Muscle of back (tissue), 11 donors: ENCODE measurements around the gene BRD3OS. TPM values are rescaled to one million over a fixed set of nuclear protein-coding genes. Genes with fewer than 3 reads are reported as not detected.
A peak's percentile ranks its signal among the peaks of the same experiment; 100 is the strongest.

Experiments used
- DNase-seq, 3 donors: peaks; one replicate each; pipeline versions ENCODE4 v3.0.0 to v3.0.0-alpha.2; 2013
- polyA plus RNA-seq, 10 donors: library from polyadenylated mRNA; unstranded; fragments of 120-200 nt; gene quantifications; one replicate each; pipeline ENCODE4 v1.2.1, GENCODE V29; 2013; ENCODE audit not compliant: insufficient read length in 10 of 10

Gene BRD3OS
- polyA plus RNA-seq, 10 donors, result 6.8 to 11.9 (median 9.3) TPM

DNA sequence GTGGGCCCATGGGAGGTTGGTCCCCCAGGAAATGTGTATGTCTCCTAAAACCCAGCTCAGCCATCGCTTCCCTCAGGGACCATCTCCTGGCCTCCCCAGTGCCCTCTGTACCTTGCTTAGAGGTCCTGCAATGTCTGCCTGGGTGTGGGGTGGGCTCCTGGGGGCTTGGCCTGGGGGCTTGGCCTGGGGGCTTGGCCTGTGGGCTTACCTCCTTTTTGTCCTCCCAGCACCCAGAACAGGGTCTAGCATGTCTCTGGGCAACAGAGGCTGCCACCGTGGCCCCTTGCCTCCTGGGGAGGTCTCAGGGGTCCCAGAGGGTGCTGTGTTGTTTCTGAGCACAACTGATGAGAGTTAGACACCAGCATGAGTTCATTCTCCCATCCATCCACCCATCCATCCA, 22.5 kb upstream of the BRD3OS start:
- DNase-seq, result no peak

DNA sequence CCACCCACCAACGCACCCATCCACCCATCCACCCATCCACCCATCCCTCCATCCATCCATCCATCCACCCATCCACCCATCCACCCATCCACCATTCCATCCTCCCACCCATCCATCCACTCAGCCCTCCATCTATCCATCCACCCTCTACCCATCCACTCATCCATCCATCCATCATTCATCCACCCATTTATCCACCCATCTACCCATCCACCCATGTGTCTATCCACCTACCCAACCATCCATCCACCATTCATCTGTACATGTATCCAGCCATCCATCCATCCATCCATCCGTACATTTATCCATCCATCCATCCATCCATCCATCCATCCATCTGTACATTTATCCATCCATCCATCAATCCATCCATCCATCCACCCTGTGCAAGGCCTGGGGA, 22.0 kb upstream of the BRD3OS start:
- no peak for DNase-seq

DNA sequence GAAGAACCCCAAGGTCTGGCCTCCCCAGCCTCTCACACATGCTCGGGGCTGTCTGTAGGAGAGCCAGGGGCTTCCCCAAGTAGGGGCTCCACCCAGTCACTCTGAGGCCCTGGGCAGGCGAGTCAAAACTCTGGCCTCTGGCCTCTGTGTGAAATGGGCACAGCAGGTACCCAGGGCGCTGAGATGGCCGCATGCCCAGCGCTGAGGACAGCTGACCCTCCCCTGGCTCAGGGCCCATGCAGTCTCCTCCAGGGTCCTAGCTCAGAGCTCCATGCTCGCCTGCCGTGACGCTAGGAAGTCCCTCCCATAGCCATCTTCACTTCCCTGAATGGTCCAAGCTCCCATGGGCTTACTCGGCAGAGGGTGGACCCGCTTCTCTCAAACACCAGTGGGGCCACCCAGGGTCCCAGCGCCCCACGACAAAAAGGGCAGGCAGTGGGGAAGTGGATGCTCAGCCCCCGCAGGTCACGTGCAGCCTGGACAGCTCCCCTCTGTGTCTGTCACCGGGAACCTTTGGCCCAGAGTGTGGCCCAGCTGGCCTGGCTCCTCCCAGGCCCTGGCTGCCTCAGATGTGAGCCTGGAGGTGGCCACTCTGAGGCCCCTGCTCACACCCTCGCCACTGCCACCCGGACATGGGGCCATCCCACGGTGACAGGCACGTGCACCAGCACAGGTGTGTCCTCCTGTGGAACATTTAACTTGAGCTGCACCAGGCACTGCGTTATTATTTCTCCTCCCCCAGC, 21.0 kb upstream of the BRD3OS start:
- DNase-seq, result no peak

DNA sequence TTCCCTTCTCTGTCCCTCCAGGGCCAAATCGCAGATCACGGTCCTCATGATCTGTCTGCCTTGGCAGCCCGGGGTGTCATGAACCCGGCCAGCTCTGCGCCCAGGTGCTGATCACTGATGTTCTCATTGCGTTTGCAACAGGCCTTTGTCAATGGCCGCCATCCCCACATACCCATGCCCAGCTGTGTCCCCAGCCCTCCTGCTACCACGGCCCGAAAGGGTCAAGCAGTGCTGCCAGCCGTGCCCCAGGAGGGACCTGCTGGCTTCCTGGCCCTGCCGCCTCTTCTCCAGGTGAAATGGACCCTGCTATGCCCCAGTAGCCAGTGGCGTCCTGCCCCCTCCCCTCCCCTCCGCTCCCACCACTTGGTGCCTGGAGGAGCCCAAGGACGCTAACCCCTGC, 20.4 kb upstream of the BRD3OS start:
- DNase-seq, result no peak

DNA sequence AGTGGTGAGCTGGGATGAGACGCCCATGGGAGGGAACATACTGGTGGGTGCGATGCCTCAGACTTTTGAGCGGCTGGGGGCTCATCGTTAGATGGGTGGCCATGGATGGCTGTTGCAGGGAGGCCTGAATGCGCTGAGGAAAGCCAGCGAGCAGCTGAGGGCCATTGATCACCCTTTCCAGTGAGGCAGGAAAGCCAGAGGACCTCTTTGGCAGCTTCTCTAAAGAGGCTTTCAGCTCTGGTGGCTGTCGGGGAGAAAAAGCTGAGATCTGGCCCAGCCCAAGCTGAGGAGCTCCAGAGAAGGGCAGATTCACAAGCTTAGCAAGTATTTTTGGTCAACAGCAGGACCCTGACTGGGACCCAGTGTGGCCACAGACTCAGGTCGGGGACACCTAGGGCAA, 19.9 kb upstream of the BRD3OS start:
- no peak for DNase-seq

DNA sequence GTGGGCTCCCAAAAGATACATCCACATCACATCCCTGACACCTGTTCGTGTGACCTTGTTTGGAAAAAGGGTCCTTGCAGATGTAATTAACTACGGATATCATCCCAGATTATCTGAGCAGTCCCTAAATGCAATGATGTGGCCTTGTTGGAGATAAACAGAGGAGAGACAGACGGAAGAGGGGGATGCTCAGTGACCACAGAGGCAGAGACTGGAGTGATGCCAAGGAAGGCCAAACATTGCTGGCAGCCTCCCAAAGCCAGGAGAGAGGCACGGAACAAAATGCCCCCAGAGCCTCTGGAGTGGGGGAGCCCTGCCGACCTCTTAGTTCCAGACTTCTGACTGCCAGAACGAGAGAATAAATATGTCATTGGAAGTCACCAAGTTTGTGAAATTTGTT, 18.1 kb upstream of the BRD3OS start:
- no peak for DNase-seq

DNA sequence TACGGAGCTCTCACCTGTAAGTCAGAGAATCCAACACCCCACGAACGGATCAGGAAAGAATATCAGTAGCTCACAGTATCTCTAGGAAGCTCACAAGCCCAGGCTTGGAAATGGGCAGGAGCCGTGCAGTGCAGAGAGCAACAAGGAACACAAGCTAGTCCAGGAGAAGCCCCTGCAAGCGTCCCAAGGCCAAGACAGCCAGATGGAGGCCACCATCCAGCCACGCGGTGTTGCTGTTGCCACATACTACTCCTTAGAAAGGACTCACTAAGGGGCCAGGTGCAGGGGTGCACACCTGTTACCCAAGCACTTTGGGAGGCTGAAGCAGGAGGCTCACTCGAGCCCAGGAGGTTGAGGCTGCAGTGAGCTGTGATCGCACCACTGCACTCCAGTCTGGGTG, 17.7 kb upstream of the BRD3OS start:
- DNase-seq, result no peak

DNA sequence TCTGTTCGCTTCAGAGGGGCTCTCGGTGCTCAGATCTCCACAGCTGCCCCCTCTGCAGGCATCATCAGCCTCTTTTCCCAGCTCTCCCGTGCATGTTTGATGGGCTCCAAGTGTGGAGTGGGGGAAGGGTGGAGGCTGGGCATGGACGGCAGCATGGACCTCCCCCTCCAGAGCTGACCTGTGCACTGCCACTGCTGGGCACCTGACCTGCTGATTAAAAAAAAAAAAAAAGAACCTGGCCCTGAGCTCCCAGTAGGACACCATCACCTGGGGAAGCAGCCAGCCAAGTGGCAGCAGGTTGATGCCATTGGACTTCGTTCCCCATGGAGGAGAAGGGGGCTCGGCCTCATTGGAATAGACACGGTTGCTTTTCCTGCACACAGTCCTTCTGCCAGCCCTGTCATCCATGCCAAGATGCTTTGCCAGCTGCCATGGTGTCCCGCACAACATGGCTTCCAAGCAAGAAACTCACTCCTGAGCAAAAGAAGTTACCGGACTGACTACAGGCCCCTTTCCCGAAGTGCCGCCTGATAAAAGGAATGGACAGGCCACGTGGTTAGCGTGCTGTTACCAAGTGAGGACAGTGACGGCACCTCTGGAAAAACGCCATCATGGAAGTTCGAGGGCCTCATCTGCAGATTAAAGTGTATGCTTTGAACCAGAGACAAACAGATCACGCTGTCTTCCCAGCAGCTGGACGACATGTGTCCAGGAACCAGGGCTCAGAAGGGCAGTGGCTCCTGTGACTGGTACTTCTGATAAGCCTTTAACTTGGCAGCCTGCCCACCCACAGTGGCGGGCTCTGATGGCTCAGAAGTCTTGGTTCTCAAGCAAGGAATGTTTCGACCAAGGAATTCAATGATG, 14.7 kb upstream of the BRD3OS start:
- DNase-seq, result peak in 1 of 3 donors; percentile 30

DNA sequence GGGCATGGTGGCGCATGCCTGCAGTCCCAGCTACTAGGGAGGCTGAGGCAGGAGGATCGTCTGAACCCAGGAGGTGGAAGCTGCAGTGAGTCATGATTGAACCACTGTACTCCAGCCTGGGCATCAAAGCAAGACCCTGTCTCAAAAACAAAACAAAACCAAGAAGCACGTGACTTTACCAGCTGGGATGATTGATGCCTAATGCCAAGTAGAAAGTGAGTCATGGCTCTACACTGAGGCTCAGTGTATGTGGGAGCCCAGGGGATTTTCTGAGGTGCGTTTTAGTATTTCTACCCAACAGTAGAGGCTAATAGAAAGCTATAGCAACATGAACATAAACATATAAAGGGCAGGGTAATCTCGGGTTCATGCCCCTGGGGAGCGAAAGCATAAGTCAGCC, 13.9 kb upstream of the BRD3OS start:
- DNase-seq, result no peak

DNA sequence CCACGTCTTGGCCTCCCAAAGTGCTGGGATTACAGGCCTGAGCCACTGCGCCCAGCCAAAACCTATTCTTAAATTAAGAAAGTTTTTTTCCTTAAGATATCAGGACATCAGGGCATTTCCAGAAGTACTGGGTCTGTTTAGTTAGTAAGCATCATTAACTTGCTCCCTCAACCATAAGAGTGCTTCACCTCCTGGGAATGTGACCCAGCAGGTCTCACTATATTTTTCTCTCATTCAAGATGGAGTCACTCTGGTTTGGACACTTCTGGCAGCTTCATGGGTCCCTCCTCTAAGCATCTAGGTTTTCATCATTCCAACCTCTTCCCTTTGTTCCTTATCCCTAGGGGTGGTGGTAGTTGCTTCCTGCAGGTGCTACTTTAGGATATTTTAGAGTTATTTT, 10.3 kb upstream of the BRD3OS start:
- DNase-seq, result no peak

DNA sequence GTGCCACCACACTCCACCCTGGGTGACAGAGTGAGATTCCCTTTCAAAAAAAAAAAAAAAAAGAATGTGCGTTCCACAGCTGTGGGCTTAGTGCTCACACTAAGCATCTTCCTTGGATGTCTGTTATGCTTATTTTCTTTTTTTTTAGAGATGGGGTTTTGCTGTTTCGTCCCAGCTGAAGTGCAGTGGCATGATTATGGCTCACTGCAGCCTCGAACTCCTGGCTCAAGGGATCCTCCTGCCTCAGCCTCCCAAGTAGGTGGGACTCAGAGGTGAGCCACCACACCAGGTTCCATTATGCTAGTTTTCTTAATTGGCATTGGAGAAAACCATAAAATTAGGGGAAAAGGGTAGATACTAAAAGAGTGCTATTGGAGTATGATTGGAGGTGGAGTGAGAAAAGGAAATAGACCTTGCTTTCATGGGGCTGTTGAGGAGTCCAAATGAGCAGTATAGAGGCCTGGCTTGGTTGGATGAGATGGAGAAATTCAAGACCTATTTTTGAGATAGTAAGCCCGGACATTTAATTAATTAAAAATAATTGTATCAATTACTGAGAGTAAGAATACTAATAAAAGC, 978 bp upstream of the BRD3OS start:
- DNase-seq, result no peak

DNA sequence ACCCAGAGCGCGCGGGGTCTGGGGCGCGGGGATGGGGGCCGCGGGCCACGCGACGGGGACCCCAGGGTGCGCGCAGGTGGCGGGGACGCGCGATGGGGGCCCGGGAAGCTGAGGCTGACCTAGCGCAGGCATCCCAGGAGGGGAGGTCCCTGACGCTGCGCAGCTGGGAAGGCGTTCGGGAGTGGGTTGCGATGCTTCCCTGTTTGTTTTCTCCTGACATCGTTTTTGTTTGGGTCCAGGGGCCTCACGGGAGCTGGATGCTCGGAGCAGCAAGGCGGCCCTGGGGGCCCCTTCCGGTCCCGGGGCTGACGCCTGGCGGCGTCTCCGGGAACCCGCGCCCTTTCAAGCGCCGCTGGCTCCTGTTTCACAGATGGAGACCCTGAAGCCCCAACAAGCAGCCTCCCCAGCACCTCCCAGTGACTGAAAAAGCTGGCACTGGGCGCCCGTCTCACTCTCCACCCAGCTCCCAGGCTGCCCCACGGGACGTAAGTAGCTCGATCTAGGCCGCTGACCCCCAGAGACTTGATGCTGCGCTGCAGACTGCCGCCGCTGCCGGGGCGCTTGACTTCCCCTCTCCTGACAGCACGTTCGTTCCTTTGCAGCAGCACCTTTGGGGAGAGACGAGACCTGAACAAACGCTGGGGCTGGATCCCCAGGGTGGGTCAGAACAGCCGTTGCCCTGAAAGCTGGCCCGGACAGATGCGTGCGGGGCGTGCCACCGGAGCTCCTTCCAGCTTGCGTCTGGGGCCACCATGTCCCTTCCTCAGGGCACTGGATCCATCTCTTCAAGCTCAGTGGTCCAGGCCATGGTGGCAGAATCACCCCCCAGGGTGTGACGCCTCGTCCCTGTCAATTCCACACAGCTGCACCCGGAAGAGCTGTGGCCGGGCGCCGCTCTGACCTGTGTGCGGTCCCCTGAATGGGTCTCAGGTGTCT, 593 bp downstream of the BRD3OS start:
- peak in 2 of 3 donors; percentile 34 to 67 for DNase-seq

DNA sequence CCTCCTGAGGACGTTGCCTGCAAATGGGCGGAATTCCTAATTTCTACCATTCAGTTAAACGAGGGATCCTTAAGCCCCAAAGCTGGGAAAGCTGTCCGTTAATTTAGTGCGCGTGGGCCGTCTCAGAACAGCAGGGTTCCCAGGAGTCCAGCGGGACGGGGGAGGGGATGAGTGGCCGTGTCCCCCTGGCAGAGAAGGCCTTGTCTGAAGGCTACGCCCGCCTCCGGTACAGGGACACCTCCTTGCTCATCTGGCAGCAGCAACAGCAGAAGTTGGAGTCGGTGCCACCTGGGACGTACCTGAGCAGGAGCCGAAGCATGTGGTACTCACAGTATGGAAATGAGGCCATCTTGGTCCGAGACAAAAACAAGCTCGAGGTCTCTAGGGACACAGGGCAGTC, 1.3 kb downstream of the BRD3OS start:
- no peak for DNase-seq

DNA sequence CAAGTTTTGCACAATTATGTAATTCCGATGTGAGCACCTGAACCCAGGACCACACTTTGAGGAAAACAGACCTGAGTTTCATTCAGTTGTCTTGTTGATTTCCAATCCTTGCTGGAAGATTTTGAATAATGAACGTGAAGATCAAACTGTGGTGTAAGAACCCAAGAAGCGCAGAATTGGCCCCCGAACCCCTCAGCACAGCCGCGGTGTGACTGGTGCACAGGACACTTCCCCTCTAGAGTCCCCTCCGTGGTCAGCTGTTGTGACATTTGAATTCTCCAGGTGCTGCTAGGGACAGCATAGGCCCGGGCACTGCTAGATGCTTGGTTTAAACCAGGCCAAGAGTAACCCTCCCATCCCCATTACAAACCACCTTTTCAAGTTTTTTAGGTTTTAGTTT, 1.7 kb downstream of the BRD3OS start:
- DNase-seq, result no peak

DNA sequence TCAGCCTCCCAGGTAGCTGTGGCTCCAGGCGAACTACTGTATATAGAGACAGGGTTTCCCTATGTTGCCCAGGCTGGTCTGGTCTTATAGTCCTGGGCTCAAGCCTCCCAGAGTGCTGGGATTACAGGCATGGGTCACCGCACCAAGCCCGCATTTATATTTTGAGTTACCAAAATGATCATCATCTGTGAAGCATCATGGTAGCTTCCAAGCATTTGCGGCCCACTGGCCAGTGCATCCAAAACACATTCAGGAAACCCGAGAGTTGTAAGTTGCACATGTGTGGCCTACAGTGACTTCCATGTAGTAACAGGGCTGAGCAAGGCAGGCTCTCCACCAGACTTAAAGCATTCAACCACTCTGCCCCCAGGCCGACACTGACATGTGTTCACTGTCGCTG, 2.3 kb downstream of the BRD3OS start:
- DNase-seq, result no peak

DNA sequence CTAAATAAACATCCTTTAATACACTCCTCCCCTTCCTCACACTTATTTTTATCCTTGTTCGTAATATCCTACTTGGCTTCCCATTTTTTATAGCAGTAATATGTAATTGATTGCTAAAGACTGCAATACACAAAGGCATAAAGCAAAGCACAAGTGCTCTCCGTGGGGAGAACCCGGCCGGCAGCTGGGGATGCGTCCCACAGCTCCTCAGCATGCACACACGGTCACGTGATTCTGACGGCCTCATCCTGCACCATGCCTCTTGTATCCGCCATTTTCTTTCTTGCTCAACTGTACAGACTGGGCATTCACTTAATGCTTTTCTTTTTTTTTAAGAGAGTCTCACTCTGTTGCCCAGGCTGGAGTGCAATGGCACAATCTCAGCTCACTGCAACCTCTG, 2.8 kb downstream of the BRD3OS start:
- no peak for DNase-seq

DNA sequence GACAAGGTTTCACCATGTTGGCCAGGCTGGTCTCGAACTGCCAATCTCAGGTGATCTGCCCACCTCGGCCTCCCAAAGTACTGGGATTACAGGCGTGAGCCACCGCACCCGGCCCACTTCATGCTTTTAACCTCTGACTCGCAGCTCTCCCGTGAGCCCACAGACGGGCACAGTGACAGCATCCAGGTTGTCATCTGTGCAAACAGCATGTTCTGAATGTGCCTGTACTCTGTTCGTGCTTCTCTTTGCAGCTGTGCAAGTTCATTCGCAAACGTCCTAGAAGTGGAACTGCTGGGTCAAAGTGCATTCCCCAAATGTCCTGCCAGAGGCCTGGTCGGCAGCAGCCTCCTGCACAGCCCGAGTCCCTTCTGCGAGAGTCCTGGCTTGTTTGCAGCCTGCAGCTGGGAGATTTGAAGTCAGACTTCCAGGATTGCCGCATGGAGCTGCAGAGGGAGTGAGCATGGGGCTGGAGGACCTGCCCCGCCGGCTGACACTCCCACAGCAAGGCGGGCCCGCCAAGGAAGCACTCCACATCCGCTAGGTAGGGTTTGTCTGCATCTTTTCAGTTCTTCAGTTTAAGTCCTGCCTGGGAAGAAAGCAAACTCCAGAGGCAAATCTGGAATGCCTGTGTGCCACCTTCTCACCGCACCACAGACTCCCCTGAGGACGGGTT, 3.4 kb downstream of the BRD3OS start:
- no peak for DNase-seq

DNA sequence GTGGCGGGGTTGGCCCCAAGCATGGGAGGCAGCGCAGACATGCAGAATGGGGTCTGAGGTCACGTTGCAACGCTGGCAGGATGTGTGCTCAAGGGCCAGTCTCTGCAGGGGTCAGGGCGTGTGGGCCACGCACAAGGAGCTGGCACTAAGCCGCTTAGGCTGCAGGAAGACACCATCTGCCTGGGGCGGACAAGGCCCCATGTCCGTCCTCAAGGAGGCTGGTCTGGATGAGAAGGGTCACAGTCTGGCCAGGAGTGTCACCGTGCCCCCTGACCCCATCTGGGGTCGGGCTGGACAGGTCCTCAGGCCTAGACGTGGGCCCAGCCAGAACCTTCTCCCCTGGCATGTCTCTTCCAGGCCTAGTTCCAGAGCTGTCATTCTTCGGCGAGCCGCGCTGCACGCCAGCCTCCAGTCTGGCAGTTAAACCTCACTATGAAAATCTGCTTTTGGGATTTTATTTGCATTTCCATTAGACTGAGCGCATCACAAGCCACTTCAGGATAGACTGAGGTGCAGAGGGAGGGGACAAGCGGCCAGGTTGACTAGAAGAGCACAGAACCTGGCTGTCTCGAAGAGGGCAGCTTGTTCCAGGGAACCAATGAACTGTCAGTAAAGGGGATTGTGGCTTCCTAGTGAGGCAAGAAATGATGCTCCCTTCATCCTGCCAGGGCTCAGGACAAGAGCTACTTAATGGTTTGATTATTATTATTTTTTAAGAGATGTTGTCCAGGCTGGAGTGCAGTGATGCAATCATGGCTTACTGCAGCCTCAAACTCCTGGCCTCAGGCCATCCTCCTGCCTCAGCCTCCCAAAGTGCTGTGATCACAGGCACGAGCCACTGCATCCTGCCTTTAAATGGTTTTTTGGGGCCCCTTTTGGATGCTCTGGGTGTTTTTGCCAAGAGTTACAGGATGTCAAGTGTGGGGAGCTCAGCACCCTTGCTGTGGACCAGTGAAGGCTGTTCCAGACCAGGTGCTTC, 4.3 kb downstream of the BRD3OS start:
- DNase-seq, result no peak

DNA sequence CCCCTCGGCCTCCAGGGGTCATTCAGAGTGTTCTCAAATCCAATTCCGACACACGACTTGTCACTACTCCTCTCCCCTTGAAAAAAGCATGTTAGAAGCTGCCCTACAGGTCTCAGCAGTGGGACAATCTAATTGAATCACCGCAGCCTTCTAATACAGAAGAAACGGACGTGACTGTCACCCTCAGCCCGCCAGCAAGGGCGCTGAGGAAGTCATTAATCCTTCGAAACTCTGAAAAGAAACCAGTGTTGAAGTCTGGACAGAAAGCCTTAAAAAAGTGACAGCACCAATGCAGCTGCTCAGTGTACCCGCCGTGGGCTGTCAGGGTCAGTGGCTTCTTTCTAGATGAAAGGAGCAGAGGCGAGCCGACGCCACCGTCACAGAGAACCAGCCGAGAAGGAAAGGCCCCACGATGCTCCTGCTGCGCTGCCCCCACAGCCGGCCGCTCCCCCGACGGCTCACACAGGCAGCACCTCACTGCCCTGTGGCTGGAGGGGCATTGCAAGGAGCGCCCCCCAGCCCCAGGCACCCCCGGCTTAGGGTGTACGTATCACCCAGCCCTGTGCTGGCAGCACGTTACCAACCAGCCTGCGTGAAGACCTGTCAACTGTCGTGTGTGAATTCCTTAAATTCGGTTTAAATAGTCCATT, 5.7 kb downstream of the BRD3OS start:
- DNase-seq, result no peak
